Measurements from ENCODE around the gene TUBA3D. TPM values are rescaled to one million over a fixed set of nuclear protein-coding genes. Genes with fewer than 3 reads are reported as not detected.

The TUBA3D gene
- total and polyA plus RNA-seq, 10 of the 15 experiments (the other 5 are each of a cell fraction or from before 2014, with no cell fraction given): 0.04 to 0.37 (median 0.20) TPM; not detected in 6

DNA sequence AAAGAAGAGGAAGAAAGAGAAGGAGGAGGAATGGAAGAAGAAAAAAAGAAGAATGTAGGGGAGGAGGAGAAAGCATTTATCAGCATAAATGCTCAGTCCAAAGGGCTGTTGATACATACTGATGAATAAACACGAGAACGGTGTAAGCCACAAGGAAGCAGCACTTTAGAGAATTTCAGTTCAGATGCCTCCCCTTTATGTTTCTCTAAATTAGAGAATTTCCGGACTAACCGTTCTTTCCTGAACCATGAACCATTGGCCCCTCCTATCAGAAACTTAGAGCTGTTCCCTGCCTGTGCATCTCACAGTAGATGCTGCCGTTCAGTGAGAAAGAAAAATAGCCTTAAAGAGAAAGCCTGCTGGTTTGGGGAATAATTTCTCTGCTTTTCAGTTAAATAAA is 49.2 kb upstream of the TUBA3D start:
- FAIRE-seq (no peak), ATAC-seq (no peak), DNase-seq (ENCODE audit: low read depth, low spot score) (no peak)
- Histone ChIP-seq H3K9me3 (replicated peaks; ENCODE audit: control insufficient read depth, insufficient read depth, low read length) (no peaks in the 10 kb centered on the region), H3K27ac (ENCODE audit: control insufficient read depth, insufficient read depth) (no peak overlapping the region), H3K27me3 (replicated peaks in 1 of 2; ENCODE audit: control insufficient read depth in 2 of 2, insufficient read depth in 2 of 2, low read length in 1 of 2) (peaks cover 5 to 7% of the 10 kb centered on the region in 2 experiments; a peak in 3 of 4 replicates), H3K9ac (ENCODE audit: control insufficient read depth, insufficient read depth, low read length) (no peak overlapping the region), H3K4me2 (ENCODE audit: control insufficient read depth, insufficient read depth) (no peak overlapping the region), H2AFZ (ENCODE audit: control insufficient read depth, low read depth, low read length) (no peak overlapping the region), H3K4me3 (no peak overlapping the region), H3K36me3 (ENCODE audit: control insufficient read depth in 2 of 2, insufficient read depth in 2 of 2, low read length in 1 of 2) (no peaks in the 10 kb centered on the region), H3K4me1 (ENCODE audit: control insufficient read depth, insufficient read depth, low read length) (no peaks in the 10 kb centered on the region), H4K20me1 (ENCODE audit: control insufficient read depth, insufficient read depth) (no peaks in the 10 kb centered on the region), H3K79me2 (ENCODE audit: control insufficient read depth, insufficient read depth, low read length) (no peaks in the 10 kb centered on the region)
- in situ Hi-C loops (cut with MboI): no loop called here
- ChIA-PET POLR2A (no interaction called here), RAD21 (ENCODE audit: unreplicated experiment) (no interaction called here), CTCF (no interaction called here), SMC1A (ENCODE audit: uncharacterized antibody, unreplicated experiment) (no interaction called here)
- TF ChIP-seq RUNX3 (IDR thresholded peaks at IDR 0.05; ENCODE audit: low read length) (0 out of 2 replicates have a peak, but pooled peaks have one; percentile 21), BMI1 (IDR thresholded peaks at IDR 0.05; ENCODE audit: borderline replicate concordance) (no peak)
- BruUV-seq (replicated peaks): no TSS peak
- WGBS (ENCODE audit: insufficient coverage, insufficient replicate concordance, low lambda C conversion rate, missing lambda C conversion rate): 0% methylated on average over 5 of the region's 5 CpGs
- intact Hi-C loops (cut with micrococcal nuclease; ENCODE audit: unreplicated experiment): no loop called here

DNA sequence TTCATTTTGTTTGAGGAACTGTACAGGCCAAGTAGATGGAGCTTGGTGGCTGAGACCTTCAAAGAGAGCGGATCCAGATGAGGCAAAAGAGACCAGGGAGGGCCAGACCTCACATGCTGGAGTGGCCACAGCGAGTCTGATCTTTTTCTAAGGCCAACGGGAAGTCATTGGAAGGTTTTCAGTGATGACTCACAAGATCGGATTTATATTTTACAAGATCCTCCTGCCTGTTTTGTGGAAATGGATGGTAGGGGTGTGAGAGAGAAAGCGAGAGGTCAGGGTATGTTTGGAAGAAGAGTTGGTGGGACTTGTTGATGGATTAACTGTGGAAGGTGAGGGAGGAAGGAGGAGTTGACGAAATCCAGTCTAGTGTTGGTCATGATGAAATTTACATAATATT is 44.6 kb upstream of the TUBA3D start:
- no peak overlapping the region for H3K4me2 ChIP-seq (ENCODE audit: control insufficient read depth, insufficient read depth)
- no peaks in the 10 kb centered on the region for H3K36me3 ChIP-seq (ENCODE audit: control insufficient read depth in 2 of 2, insufficient read depth in 2 of 2, low read length in 1 of 2)
- no TSS peak for BruUV-seq (replicated peaks)
- CTCF ChIA-PET: interaction anchor here (1.5 kb wide), 1 partner anchor 62 kb away, joined by 3 read pairs; no protein-coding TSS in a partner anchor
- H3K4me3 ChIP-seq: no peak overlapping the region
- SMC1A ChIA-PET (ENCODE audit: uncharacterized antibody, unreplicated experiment): no interaction called here
- DNase-seq (ENCODE audit: low read depth, low spot score): no peak
- H3K27me3 ChIP-seq (replicated peaks in 1 of 2; ENCODE audit: control insufficient read depth in 2 of 2, insufficient read depth in 2 of 2, low read length in 1 of 2): peaks cover 2% of the 10 kb centered on the region in 2 experiments; a peak in 3 of 4 replicates
- no peaks in the 10 kb centered on the region for H4K20me1 ChIP-seq (ENCODE audit: control insufficient read depth, insufficient read depth)
- no peaks in the 10 kb centered on the region for H3K79me2 ChIP-seq (ENCODE audit: control insufficient read depth, insufficient read depth, low read length)
- in situ Hi-C loops (cut with MboI): no loop called here
- no peak overlapping the region for H2AFZ ChIP-seq (ENCODE audit: control insufficient read depth, low read depth, low read length)
- no peaks in the 10 kb centered on the region for H3K4me1 ChIP-seq (ENCODE audit: control insufficient read depth, insufficient read depth, low read length)
- no peak for FAIRE-seq
- no peak for ATAC-seq
- H3K9me3 ChIP-seq (replicated peaks; ENCODE audit: control insufficient read depth, insufficient read depth, low read length): no peaks in the 10 kb centered on the region
- H3K27ac ChIP-seq (ENCODE audit: control insufficient read depth, insufficient read depth): no peak overlapping the region
- H3K9ac ChIP-seq (ENCODE audit: control insufficient read depth, insufficient read depth, low read length): no peak overlapping the region
- POLR2A ChIA-PET: no interaction called here
- WGBS (ENCODE audit: insufficient coverage, insufficient replicate concordance, low lambda C conversion rate, missing lambda C conversion rate): 13% methylated on average over 6 of the region's 6 CpGs
- RAD21 ChIA-PET (ENCODE audit: unreplicated experiment): no interaction called here
- intact Hi-C loops (cut with micrococcal nuclease; ENCODE audit: unreplicated experiment): no loop called here
- TF ChIP-seq NFIC (IDR thresholded peaks at IDR 0.05; ENCODE audit: low read depth, low read length) (no peak), ZNF384 (IDR thresholded peaks at IDR 0.05; ENCODE audit: borderline replicate concordance, low read depth, low read length) (no peak), NFYA (IDR thresholded peaks at IDR 0.05; ENCODE audit: borderline replicate concordance, low read depth, low read length) (no peak), CREM (IDR thresholded peaks at IDR 0.05; ENCODE audit: low read depth) (no peak), POLR2AphosphoS2 (IDR thresholded peaks at IDR 0.05; ENCODE audit: low read depth, low read length) (no peak), CBFB (IDR thresholded peaks at IDR 0.05; ENCODE audit: low read depth) (no peak), NR2C2 (IDR thresholded peaks at IDR 0.05; ENCODE audit: borderline replicate concordance, control insufficient read depth, insufficient read length, low read depth) (no peak)
- TF ChIP-seq, protein P1, sequence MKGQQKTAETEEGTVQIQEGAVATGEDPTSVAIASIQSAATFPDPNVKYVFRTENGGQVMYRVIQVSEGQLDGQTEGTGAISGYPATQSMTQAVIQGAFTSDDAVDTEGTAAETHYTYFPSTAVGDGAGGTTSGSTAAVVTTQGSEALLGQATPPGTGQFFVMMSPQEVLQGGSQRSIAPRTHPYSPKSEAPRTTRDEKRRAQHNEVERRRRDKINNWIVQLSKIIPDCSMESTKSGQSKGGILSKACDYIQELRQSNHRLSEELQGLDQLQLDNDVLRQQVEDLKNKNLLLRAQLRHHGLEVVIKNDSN (IDR thresholded peaks at IDR 0.05; ENCODE audit: borderline replicate concordance, extremely low read length, insufficient read depth, low read depth, low read length): no peak
- TF ChIP-seq, protein P2, sequence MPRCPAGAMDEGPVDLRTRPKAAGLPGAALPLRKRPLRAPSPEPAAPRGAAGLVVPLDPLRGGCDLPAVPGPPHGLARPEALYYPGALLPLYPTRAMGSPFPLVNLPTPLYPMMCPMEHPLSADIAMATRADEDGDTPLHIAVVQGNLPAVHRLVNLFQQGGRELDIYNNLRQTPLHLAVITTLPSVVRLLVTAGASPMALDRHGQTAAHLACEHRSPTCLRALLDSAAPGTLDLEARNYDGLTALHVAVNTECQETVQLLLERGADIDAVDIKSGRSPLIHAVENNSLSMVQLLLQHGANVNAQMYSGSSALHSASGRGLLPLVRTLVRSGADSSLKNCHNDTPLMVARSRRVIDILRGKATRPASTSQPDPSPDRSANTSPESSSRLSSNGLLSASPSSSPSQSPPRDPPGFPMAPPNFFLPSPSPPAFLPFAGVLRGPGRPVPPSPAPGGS (IDR thresholded peaks at IDR 0.05; ENCODE audit: borderline replicate concordance, insufficient read depth, low read depth, low read length, poor library complexity, severe bottlenecking): no peak
